WTC11 (cell line): ENCODE measurements around the gene KXD1. TPM values are rescaled to one million over a fixed set of nuclear protein-coding genes. Genes with fewer than 3 reads are reported as not detected.

ENCODE experiments used
- ATAC-seq: fragments of 200-7000 bp; cut with Tn5 transposase; 2 replicates; pipeline ENCODE4 v1.10.0; 2021; ENCODE audit warnings: mild to moderate bottlenecking, moderate library complexity
- CTCF ChIA-PET: fragments of 300-600 bp; sonication (Branson Sonifier 250); formaldehyde crosslinking; loops from one replicate; lab custom pipeline; 2021; ENCODE audit warnings: antibody characterized with exemption; lab: Charles Lee
- POLR2A ChIA-PET: fragments of 350-600 bp; sonication (Branson Sonifier 250); formaldehyde crosslinking; loops from one replicate; lab custom pipeline; 2021; ENCODE audit warnings: antibody characterized with exemption; lab: Charles Lee
- DNase-seq: peaks from one replicate; pipeline ENCODE4 v3.0.0; 2021; ENCODE audit warnings: low spot score
- H3K27ac Mint-ChIP-seq: 2 replicates; pipeline ENCODE4 v1.8.0; 2021; ENCODE audit warnings: mixed read lengths
- H3K27me3 Mint-ChIP-seq: 2 replicates; pipeline ENCODE4 v1.8.0; 2021; ENCODE audit warnings: low read depth, mild to moderate bottlenecking, moderate library complexity, mixed read lengths
- H3K36me3 Mint-ChIP-seq: 2 replicates; pipeline ENCODE4 v1.8.0; 2021; ENCODE audit warnings: mixed read lengths
- H3K4me1 Mint-ChIP-seq: 2 replicates; pipeline ENCODE4 v1.8.0; 2022; ENCODE audit warnings: mixed read lengths
- H3K4me3 Mint-ChIP-seq: 2 replicates; pipeline ENCODE4 v1.8.0; 2021; ENCODE audit warnings: mild to moderate bottlenecking, moderate library complexity, mixed read lengths
- H3K9me3 Mint-ChIP-seq: 2 replicates; pipeline ENCODE4 v1.8.0; 2021; ENCODE audit warnings: mixed read lengths
- ATF1 ChIP-seq: sonication (generic); formaldehyde crosslinking; IDR thresholded peaks from 2 replicates; pipeline ENCODE4 v1.8.1; 2023; ENCODE audit warnings: mild to moderate bottlenecking, moderate library complexity, missing genetic modification reagents
- CREB1 ChIP-seq: sonication (generic); formaldehyde crosslinking; IDR thresholded peaks from 2 replicates; pipeline ENCODE4 v1.8.0; 2023; ENCODE audit warnings: mild to moderate bottlenecking, missing genetic modification reagents
- IRF2 ChIP-seq: sonication (generic); formaldehyde crosslinking; IDR thresholded peaks from 2 replicates; pipeline ENCODE4 v1.8.0; 2022; ENCODE audit warnings: low read depth, missing genetic modification reagents, borderline replicate concordance
- NFE2L1 ChIP-seq: sonication (generic); formaldehyde crosslinking; IDR thresholded peaks from 2 replicates; pipeline ENCODE4 v1.8.1; 2023; ENCODE audit warnings: missing genetic modification reagents
- NR1H2 ChIP-seq: sonication (generic); formaldehyde crosslinking; IDR thresholded peaks from 2 replicates; pipeline ENCODE4 v1.9.0; 2021; ENCODE audit warnings: mild to moderate bottlenecking, moderate library complexity, missing genetic modification reagents
- RORB ChIP-seq: fragments of 250-450 bp; sonication (Bioruptor Pico); IDR thresholded peaks from 2 replicates; pipeline ENCODE4 v1.9.0; 2021; ENCODE audit warnings: mild to moderate bottlenecking
- SMAD4 ChIP-seq: sonication (generic); formaldehyde crosslinking; IDR thresholded peaks from 2 replicates; pipeline ENCODE4 v1.8.0; 2022; ENCODE audit warnings: mild to moderate bottlenecking, missing genetic modification reagents
- ZNF396 ChIP-seq: fragments of 250-450 bp; sonication (Bioruptor Pico); IDR thresholded peaks from 2 replicates; pipeline ENCODE4 v1.8.0; 2021; ENCODE audit warnings: mild to moderate bottlenecking, moderate library complexity, borderline replicate concordance
- ZNF423 ChIP-seq: fragments of 250-450 bp; sonication (Bioruptor Pico); IDR thresholded peaks from 2 replicates; pipeline ENCODE4 v2.1.2; 2022; ENCODE audit warnings: mild to moderate bottlenecking, moderate library complexity
- total RNA-seq: library from RNA; stranded (reverse); gene quantifications from 3 replicates; pipeline ENCODE4 v1.2.3, GENCODE V29; 2021
- TF ChIP-seq, protein P1 (sequence below): fragments of 250-450 bp; sonication (Bioruptor Pico); IDR thresholded peaks from 2 replicates; pipeline ENCODE4 v1.9.0; 2021; ENCODE audit warnings: mild to moderate bottlenecking
- TF ChIP-seq, protein P2 (sequence below): sonication (generic); formaldehyde crosslinking; IDR thresholded peaks from 2 replicates; pipeline ENCODE4 v1.8.1; 2023; ENCODE audit warnings: mild to moderate bottlenecking, missing genetic modification reagents
- TF ChIP-seq, protein P3 (sequence below): sonication (generic); formaldehyde crosslinking; IDR thresholded peaks from 2 replicates; pipeline ENCODE4 v1.8.1; 2023; ENCODE audit warnings: mild to moderate bottlenecking, moderate library complexity, missing genetic modification reagents
- TF ChIP-seq, protein P4 (sequence below): sonication (generic); formaldehyde crosslinking; IDR thresholded peaks from 2 replicates; pipeline ENCODE4 v1.8.0; 2022; ENCODE audit warnings: mild to moderate bottlenecking, missing genetic modification reagents
- TF ChIP-seq, protein P5 (sequence below): fragments of 250-450 bp; sonication (Bioruptor Pico); IDR thresholded peaks from 2 replicates; pipeline ENCODE4 v1.9.0; 2021; ENCODE audit warnings: mild to moderate bottlenecking, borderline replicate concordance

KXD1 gene
- total RNA-seq, 1 experiment from 2014 or later: 136 TPM

DNA sequence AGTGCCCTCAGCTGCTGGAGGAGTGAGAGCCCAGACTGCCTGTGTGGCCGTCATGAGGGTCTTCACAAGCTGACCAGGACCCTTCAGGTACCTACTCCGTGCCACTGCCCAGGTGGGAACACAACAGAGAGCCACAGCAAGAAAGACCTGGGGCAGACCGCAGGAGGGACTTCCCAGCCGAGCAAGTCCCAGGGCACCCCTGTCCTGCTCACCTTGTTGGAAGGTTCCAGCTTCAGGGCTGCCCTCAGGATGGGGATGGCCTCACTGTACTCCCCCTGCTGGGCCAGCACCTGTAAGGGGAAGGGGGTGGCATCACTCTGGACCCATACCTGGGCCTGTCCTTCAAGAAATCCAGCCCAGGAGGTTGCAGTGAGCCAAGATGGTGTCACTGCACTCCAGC lies 24.6 kb upstream of the KXD1 start:
- Mint-ChIP-seq H3K4me1 (no peaks in the 10 kb centered on the region), H3K4me3 (no peak overlapping the region), H3K27ac (no peak overlapping the region), H3K27me3 (no peaks in the 10 kb centered on the region), H3K9me3 (no peaks in the 10 kb centered on the region), H3K36me3 (peaks cover 44% of the 10 kb centered on the region)
- no peak for ATAC-seq
- DNase-seq: no peak
- TF ChIP-seq, protein P1, sequence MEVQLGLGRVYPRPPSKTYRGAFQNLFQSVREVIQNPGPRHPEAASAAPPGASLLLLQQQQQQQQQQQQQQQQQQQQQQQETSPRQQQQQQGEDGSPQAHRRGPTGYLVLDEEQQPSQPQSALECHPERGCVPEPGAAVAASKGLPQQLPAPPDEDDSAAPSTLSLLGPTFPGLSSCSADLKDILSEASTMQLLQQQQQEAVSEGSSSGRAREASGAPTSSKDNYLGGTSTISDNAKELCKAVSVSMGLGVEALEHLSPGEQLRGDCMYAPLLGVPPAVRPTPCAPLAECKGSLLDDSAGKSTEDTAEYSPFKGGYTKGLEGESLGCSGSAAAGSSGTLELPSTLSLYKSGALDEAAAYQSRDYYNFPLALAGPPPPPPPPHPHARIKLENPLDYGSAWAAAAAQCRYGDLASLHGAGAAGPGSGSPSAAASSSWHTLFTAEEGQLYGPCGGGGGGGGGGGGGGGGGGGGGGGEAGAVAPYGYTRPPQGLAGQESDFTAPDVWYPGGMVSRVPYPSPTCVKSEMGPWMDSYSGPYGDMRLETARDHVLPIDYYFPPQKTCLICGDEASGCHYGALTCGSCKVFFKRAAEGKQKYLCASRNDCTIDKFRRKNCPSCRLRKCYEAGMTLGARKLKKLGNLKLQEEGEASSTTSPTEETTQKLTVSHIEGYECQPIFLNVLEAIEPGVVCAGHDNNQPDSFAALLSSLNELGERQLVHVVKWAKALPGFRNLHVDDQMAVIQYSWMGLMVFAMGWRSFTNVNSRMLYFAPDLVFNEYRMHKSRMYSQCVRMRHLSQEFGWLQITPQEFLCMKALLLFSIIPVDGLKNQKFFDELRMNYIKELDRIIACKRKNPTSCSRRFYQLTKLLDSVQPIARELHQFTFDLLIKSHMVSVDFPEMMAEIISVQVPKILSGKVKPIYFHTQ (CRISPR knock-in tag): no peak
- TF ChIP-seq, protein P2, sequence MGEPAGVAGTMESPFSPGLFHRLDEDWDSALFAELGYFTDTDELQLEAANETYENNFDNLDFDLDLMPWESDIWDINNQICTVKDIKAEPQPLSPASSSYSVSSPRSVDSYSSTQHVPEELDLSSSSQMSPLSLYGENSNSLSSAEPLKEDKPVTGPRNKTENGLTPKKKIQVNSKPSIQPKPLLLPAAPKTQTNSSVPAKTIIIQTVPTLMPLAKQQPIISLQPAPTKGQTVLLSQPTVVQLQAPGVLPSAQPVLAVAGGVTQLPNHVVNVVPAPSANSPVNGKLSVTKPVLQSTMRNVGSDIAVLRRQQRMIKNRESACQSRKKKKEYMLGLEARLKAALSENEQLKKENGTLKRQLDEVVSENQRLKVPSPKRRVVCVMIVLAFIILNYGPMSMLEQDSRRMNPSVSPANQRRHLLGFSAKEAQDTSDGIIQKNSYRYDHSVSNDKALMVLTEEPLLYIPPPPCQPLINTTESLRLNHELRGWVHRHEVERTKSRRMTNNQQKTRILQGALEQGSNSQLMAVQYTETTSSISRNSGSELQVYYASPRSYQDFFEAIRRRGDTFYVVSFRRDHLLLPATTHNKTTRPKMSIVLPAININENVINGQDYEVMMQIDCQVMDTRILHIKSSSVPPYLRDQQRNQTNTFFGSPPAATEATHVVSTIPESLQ (CRISPR knock-in tag): no peak
- TF ChIP-seq RORB (CRISPR knock-in tag): no peak
- no peak for TF ChIP-seq NFE2L1 (CRISPR knock-in tag)
- TF ChIP-seq SMAD4: no peak
- TF ChIP-seq, protein P3, sequence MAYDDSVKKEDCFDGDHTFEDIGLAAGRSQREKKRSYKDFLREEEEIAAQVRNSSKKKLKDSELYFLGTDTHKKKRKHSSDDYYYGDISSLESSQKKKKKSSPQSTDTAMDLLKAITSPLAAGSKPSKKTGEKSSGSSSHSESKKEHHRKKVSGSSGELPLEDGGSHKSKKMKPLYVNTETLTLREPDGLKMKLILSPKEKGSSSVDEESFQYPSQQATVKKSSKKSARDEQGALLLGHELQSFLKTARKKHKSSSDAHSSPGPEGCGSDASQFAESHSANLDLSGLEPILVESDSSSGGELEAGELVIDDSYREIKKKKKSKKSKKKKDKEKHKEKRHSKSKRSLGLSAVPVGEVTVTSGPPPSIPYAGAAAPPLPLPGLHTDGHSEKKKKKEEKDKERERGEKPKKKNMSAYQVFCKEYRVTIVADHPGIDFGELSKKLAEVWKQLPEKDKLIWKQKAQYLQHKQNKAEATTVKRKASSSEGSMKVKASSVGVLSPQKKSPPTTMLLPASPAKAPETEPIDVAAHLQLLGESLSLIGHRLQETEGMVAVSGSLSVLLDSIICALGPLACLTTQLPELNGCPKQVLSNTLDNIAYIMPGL: no peak
- TF ChIP-seq CREB1 (CRISPR knock-in tag): no peak
- TF ChIP-seq ATF1 (CRISPR knock-in tag): no peak
- CTCF ChIA-PET: interaction anchor here (2.6 kb wide), 1 partner anchor 63 kb away, joined by 11 read pairs; no protein-coding TSS in a partner anchor
- POLR2A ChIA-PET: interaction anchor here (0.6 kb wide), 1 partner anchor 382 kb away, joined by 4 read pairs; no protein-coding TSS in a partner anchor

DNA sequence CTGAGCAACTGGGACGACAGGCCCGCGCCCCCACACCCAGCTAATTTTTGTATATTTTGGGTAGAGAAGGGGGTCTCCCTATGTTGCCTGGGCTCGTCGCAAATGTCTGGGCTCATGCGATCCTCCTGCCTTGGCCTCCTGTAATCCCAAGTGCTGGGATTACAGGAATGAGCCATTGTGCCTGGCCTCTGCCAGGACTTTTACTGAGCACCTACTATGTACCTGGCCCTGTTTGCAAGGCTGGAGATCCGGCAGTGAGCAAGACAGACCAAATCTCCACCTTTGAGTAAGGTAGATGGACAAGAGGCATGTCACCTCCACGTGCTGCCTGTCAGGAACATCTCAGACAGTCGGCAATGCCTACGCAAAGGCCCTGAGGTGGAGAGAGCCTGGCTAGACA lies 21.2 kb upstream of the KXD1 start:
- POLR2A ChIA-PET: no interaction called here
- H3K36me3 Mint-ChIP-seq: peaks cover 60% of the 10 kb centered on the region
- TF ChIP-seq ZNF423 (CRISPR knock-in tag) (no peak), IRF2 (CRISPR knock-in tag) (no peak), NR1H2 (CRISPR knock-in tag) (no peak), ZNF396 (no peak)
- TF ChIP-seq, protein P4, sequence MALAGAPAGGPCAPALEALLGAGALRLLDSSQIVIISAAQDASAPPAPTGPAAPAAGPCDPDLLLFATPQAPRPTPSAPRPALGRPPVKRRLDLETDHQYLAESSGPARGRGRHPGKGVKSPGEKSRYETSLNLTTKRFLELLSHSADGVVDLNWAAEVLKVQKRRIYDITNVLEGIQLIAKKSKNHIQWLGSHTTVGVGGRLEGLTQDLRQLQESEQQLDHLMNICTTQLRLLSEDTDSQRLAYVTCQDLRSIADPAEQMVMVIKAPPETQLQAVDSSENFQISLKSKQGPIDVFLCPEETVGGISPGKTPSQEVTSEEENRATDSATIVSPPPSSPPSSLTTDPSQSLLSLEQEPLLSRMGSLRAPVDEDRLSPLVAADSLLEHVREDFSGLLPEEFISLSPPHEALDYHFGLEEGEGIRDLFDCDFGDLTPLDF (CRISPR knock-in tag): no peak
- TF ChIP-seq, protein P5, sequence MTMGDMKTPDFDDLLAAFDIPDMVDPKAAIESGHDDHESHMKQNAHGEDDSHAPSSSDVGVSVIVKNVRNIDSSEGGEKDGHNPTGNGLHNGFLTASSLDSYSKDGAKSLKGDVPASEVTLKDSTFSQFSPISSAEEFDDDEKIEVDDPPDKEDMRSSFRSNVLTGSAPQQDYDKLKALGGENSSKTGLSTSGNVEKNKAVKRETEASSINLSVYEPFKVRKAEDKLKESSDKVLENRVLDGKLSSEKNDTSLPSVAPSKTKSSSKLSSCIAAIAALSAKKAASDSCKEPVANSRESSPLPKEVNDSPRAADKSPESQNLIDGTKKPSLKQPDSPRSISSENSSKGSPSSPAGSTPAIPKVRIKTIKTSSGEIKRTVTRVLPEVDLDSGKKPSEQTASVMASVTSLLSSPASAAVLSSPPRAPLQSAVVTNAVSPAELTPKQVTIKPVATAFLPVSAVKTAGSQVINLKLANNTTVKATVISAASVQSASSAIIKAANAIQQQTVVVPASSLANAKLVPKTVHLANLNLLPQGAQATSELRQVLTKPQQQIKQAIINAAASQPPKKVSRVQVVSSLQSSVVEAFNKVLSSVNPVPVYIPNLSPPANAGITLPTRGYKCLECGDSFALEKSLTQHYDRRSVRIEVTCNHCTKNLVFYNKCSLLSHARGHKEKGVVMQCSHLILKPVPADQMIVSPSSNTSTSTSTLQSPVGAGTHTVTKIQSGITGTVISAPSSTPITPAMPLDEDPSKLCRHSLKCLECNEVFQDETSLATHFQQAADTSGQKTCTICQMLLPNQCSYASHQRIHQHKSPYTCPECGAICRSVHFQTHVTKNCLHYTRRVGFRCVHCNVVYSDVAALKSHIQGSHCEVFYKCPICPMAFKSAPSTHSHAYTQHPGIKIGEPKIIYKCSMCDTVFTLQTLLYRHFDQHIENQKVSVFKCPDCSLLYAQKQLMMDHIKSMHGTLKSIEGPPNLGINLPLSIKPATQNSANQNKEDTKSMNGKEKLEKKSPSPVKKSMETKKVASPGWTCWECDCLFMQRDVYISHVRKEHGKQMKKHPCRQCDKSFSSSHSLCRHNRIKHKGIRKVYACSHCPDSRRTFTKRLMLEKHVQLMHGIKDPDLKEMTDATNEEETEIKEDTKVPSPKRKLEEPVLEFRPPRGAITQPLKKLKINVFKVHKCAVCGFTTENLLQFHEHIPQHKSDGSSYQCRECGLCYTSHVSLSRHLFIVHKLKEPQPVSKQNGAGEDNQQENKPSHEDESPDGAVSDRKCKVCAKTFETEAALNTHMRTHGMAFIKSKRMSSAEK (CRISPR knock-in tag): no peak
- TF ChIP-seq, all 79 proteins: peak for 0

More for the DNA sequence above, 21.2 kb upstream of the KXD1 start:
- peak overlapping the region; percentile 43; the same call in 1 of the 2 replicates for H3K27ac Mint-ChIP-seq
- no peaks in the 10 kb centered on the region for H3K4me1 Mint-ChIP-seq
- DNase-seq (no peak), ATAC-seq (no peak)
- H3K4me3 Mint-ChIP-seq: no peak overlapping the region
- no peaks in the 10 kb centered on the region for H3K9me3 Mint-ChIP-seq
- CTCF ChIA-PET: no interaction called here
- H3K27me3 Mint-ChIP-seq: no peaks in the 10 kb centered on the region
